Body of pancreas (tissue), 4 donors: ENCODE results near the gene WDR81. TPM values are rescaled to one million over a fixed set of nuclear protein-coding genes. Genes with fewer than 3 reads are reported as not detected.

Source experiments
- ATAC-seq: fragments of 150-250 bp; one replicate; pipeline ENCODE4 v1.9.1; 2016
- DNase-seq, 4 donors: peaks; one replicate each; pipeline ENCODE4 v3.0.0-alpha.2; 2019
- H3K27ac ChIP-seq, 4 donors: fragments of 200-600 bp; sonication (generic); 1 replicate in 3 of 4; 2 replicates in 1 of 4; pipeline versions ENCODE4 v1.5.1 to v1.6.1; 2016 to 2019; ENCODE audit warnings: mild to moderate bottlenecking in 1 of 4, mixed read lengths in 1 of 4, moderate library complexity in 1 of 4
- H3K27me3 ChIP-seq, 2 donors: fragments of 200-600 bp; sonication (generic); one replicate each; pipeline ENCODE4 v1.6.0; 2016; ENCODE audit warnings: mild to moderate bottlenecking in 1 of 2
- H3K36me3 ChIP-seq, 2 donors: fragments of 200-600 bp; sonication (generic); replicated peaks in 1 of 2; 2 replicates each; pipeline ENCODE4 v1.5.1; 2016; ENCODE audit warnings: low read depth in 2 of 2; ENCODE audit not compliant: insufficient read depth in 1 of 2
- H3K4me1 ChIP-seq: fragments of 200-600 bp; sonication (generic); one replicate; pipeline ENCODE4 v1.6.0; 2016
- H3K4me3 ChIP-seq, 2 donors: fragments of 200-600 bp; sonication (generic); 1 replicate in 1 of 2; 2 replicates in 1 of 2; pipeline ENCODE4 v1.5.1; 2016 to 2019
- H3K9me3 ChIP-seq, 3 donors: fragments of 200-600 bp; sonication (generic); 1 replicate in 2 of 3; 2 replicates in 1 of 3; pipeline ENCODE4 v1.5.1; 2016
- CTCF ChIP-seq, 7 experiments: fragments of 450-650 bp in 4 of 7; fragments of 200-600 bp in 3 of 7; sonication (generic) in 3 of 7; IDR thresholded peaks; one replicate each; pipeline ENCODE4 v1.5.1; 2016 to 2019; ENCODE audit warnings: antibody characterized with exemption in 7 of 7
- POLR2A ChIP-seq, 3 donors: fragments of 450-650 bp; IDR thresholded peaks; one replicate each; pipeline ENCODE4 v1.6.1; 2016; ENCODE audit warnings: antibody characterized with exemption in 3 of 3, mild to moderate bottlenecking in 2 of 3
- WGBS, 2 donors: methylation state at CpG; one replicate each; pipeline ENCODE4 v1.1.5; 2017; 5-methylcytosine and 5-hydroxymethylcytosine counted together
- intact Hi-C: fragments of 100-400 bp; cut with DNase I; formaldehyde crosslinking; loops from one replicate; pipeline ENCODE4 v1.15.1; 2023
- total RNA-seq, 2 donors: library from RNA; depleted of rRNA; stranded (reverse); fragments of >200 nt; gene quantifications; one replicate each; pipeline ENCODE4 v1.1.0, GENCODE V29; 2016

Gene WDR81
- total RNA-seq, 2 donors from 2014 or later, result 15.6 to 31.6 TPM

- DNase-seq, result no peak
- H3K4me1 ChIP-seq, result no peaks in the 10 kb centered on the region
- peak overlapping the region in 2 of 4 donors; percentile 67 to 78 for H3K27ac ChIP-seq
- H3K27me3 ChIP-seq, result no peaks in the 10 kb centered on the region
- no peak for ATAC-seq
- WGBS, 2 donors, result 59 to 72% methylated on average over 5 to 6 of the region's 6 CpGs
- TF ChIP-seq CTCF (IDR thresholded peaks at IDR 0.05) (no peak), POLR2A (IDR thresholded peaks at IDR 0.05) (no peak)
- no peaks in the 10 kb centered on the region for H3K9me3 ChIP-seq
- peaks cover 0 to 5% of the 10 kb centered on the region in 2 donors for H3K36me3 ChIP-seq
- no peak overlapping the region for H3K4me3 ChIP-seq
- intact Hi-C loops, result no loop called here
Measured at GRCh38 chr17:1782171-1782567, 57.7 kb downstream of the WDR81 start.

- Histone ChIP-seq H3K36me3 (peaks cover 0 to 6% of the 10 kb centered on the region in 2 donors), H3K4me1 (no peaks in the 10 kb centered on the region), H3K27ac (peak overlapping the region; percentile 35 to 78 (median 54)), H3K27me3 (no peaks in the 10 kb centered on the region), H3K4me3 (no peak overlapping the region), H3K9me3 (no peaks in the 10 kb centered on the region)
- WGBS, 2 donors, result 73 to 85% methylated on average over 5 to 19 of the region's 19 CpGs
- intact Hi-C loops, result no loop called here
- no peak for DNase-seq
- TF ChIP-seq CTCF (IDR thresholded peaks at IDR 0.05) (no peak), POLR2A (IDR thresholded peaks at IDR 0.05) (no peak)
- no peak for ATAC-seq
Measured at GRCh38 chr17:1783271-1783670, 58.8 kb downstream of the WDR81 start.

- intact Hi-C loops, result no loop called here
- TF ChIP-seq POLR2A (IDR thresholded peaks at IDR 0.05), result peak in 2 of 3 donors; percentile 22 to 30
- peak in 6 of 7 experiments; percentile 28 to 67 (median 43) for TF ChIP-seq CTCF (IDR thresholded peaks at IDR 0.05)
- Histone ChIP-seq H3K27me3 (no peaks in the 10 kb centered on the region), H3K4me3 (no peak overlapping the region), H3K4me1 (no peaks in the 10 kb centered on the region), H3K27ac (peak overlapping the region; percentile 35 to 78 (median 54)), H3K9me3 (no peaks in the 10 kb centered on the region), H3K36me3 (peaks cover 0 to 6% of the 10 kb centered on the region in 2 donors)
- peak; percentile 51 to 77 (median 62) for DNase-seq
- WGBS, 2 donors, result 61 to 67% methylated on average over 15 to 16 of the region's 16 CpGs
- ATAC-seq, result peak; percentile 48
Measured at GRCh38 chr17:1783834-1784611, 59.5 kb downstream of the WDR81 start.

GRCh38 chr17:1785930-1786329 is 61.4 kb downstream of the WDR81 start:
- 62 to 86% methylated on average over 4 of the region's 4 CpGs for WGBS, 2 donors
- no peak for TF ChIP-seq CTCF (IDR thresholded peaks at IDR 0.05)
- no peak for TF ChIP-seq POLR2A (IDR thresholded peaks at IDR 0.05)
- Histone ChIP-seq H3K27ac (peak overlapping the region in 2 of 4 donors; percentile 13 to 60), H3K4me1 (peaks cover 9% of the 10 kb centered on the region), H3K9me3 (no peaks in the 10 kb centered on the region), H3K36me3 (peaks cover 0 to 6% of the 10 kb centered on the region in 2 donors), H3K4me3 (no peak overlapping the region), H3K27me3 (no peaks in the 10 kb centered on the region)
- intact Hi-C loops, result no loop called here
- DNase-seq, result no peak
- no peak for ATAC-seq
